NCI-H146 treated with DMSO at 0.1 percent for 48 hours (cell line): ENCODE measurements around the gene GRID2.
"Not testable (repeated sequence)": the region's sequence is repeated elsewhere in the genome, so short reads cannot be mapped to it uniquely, and the experiment has no call there.

Experiments
- DNase-seq: peaks from one replicate; lab custom pipeline; 2025; ENCODE audit not compliant: unreplicated experiment; lab: John Stamatoyannopoulos, UW

The GRID2 gene

GRCh38 chr4:93646233-93646930 lies 1342.6 kb downstream of the GRID2 start:
- peak; percentile 64 for DNase-seq

- DNase-seq: no peak
Measured at GRCh38 chr4:93648258-93648657, 1344.5 kb downstream of the GRID2 start.

GRCh38 chr4:93649828-93650227 lies 1346.1 kb downstream of the GRID2 start:
- no peak for DNase-seq

GRCh38 chr4:93654211-93654610 lies 1350.4 kb downstream of the GRID2 start:
- no peak for DNase-seq

- no peak for DNase-seq
Measured at GRCh38 chr4:93657527-93657926, 1353.8 kb downstream of the GRID2 start.

- no peak for DNase-seq
Measured at GRCh38 chr4:93658443-93658842, 1354.7 kb downstream of the GRID2 start.

GRCh38 chr4:93659629-93660028 lies 1355.9 kb downstream of the GRID2 start:
- DNase-seq: no peak

GRCh38 chr4:93660036-93660435 lies 1356.3 kb downstream of the GRID2 start:
- DNase-seq: no peak

GRCh38 chr4:93670434-93670833 lies 1366.7 kb downstream of the GRID2 start:
- DNase-seq: no peak

- no peak for DNase-seq
Measured at GRCh38 chr4:93671093-93671492, 1367.3 kb downstream of the GRID2 start.

GRCh38 chr4:93676937-93677336 lies 1373.2 kb downstream of the GRID2 start:
- not testable (repeated sequence) for DNase-seq

GRCh38 chr4:93684571-93684970 lies 1380.8 kb downstream of the GRID2 start:
- DNase-seq: no peak

GRCh38 chr4:93687304-93687703 lies 1383.5 kb downstream of the GRID2 start:
- no peak for DNase-seq

GRCh38 chr4:93688978-93689377 lies 1385.2 kb downstream of the GRID2 start:
- no peak for DNase-seq

- no peak for DNase-seq
Measured at GRCh38 chr4:93693141-93693540, 1389.4 kb downstream of the GRID2 start.

- no peak for DNase-seq
Measured at GRCh38 chr4:93698686-93699085, 1394.9 kb downstream of the GRID2 start.

GRCh38 chr4:93700571-93700970 lies 1396.8 kb downstream of the GRID2 start:
- no peak for DNase-seq

GRCh38 chr4:93710101-93710846 lies 1406.5 kb downstream of the GRID2 start:
- DNase-seq: no peak

- DNase-seq: no peak
Measured at GRCh38 chr4:93710847-93711430, 1407.2 kb downstream of the GRID2 start.

GRCh38 chr4:93718233-93718632 lies 1414.5 kb downstream of the GRID2 start:
- no peak for DNase-seq

- DNase-seq: no peak
Measured at GRCh38 chr4:93719552-93719951, 1415.8 kb downstream of the GRID2 start.

- no peak for DNase-seq
Measured at GRCh38 chr4:93722446-93722845, 1418.7 kb downstream of the GRID2 start.
